Mucosa of rectum (tissue), 2 donors: ENCODE measurements around the gene STYXL2.

Experiments used
- H3K27ac ChIP-seq, 2 donors: one replicate each; pipeline ENCODE4 v1.7.0; 2013; ENCODE audit warnings: inconsistent platforms in 2 of 2, low read depth in 2 of 2, low read length in 2 of 2
- H3K27me3 ChIP-seq, 2 donors: one replicate each; pipeline ENCODE4 v1.7.0; 2013; ENCODE audit warnings: low read length in 2 of 2; ENCODE audit not compliant: control insufficient read depth in 2 of 2, insufficient read depth in 2 of 2
- H3K36me3 ChIP-seq, 2 donors: one replicate each; pipeline ENCODE4 v1.7.0; 2013; ENCODE audit warnings: low read length in 2 of 2; ENCODE audit not compliant: control insufficient read depth in 2 of 2, insufficient read depth in 2 of 2
- H3K4me1 ChIP-seq, 2 donors: one replicate each; pipeline ENCODE4 v1.7.0; 2013; ENCODE audit warnings: low read length in 2 of 2, mild to moderate bottlenecking in 1 of 2; ENCODE audit not compliant: control insufficient read depth in 2 of 2, insufficient read depth in 2 of 2
- H3K4me3 ChIP-seq, 2 donors: one replicate each; pipeline ENCODE4 v1.7.0; 2013; ENCODE audit warnings: low read length in 2 of 2
- H3K9ac ChIP-seq, 2 donors: one replicate each; pipeline ENCODE4 v1.7.0; 2013; ENCODE audit warnings: low read length in 2 of 2, low read depth in 1 of 2, mild to moderate bottlenecking in 1 of 2
- H3K9me3 ChIP-seq, 2 donors: one replicate each; pipeline ENCODE4 v1.7.0; 2013; ENCODE audit warnings: low read length in 2 of 2; ENCODE audit not compliant: control insufficient read depth in 2 of 2
- donor health status: healthy.
- donor health status: Normal muscosa, but diverticular disease.

The STYXL2 gene

DNA sequence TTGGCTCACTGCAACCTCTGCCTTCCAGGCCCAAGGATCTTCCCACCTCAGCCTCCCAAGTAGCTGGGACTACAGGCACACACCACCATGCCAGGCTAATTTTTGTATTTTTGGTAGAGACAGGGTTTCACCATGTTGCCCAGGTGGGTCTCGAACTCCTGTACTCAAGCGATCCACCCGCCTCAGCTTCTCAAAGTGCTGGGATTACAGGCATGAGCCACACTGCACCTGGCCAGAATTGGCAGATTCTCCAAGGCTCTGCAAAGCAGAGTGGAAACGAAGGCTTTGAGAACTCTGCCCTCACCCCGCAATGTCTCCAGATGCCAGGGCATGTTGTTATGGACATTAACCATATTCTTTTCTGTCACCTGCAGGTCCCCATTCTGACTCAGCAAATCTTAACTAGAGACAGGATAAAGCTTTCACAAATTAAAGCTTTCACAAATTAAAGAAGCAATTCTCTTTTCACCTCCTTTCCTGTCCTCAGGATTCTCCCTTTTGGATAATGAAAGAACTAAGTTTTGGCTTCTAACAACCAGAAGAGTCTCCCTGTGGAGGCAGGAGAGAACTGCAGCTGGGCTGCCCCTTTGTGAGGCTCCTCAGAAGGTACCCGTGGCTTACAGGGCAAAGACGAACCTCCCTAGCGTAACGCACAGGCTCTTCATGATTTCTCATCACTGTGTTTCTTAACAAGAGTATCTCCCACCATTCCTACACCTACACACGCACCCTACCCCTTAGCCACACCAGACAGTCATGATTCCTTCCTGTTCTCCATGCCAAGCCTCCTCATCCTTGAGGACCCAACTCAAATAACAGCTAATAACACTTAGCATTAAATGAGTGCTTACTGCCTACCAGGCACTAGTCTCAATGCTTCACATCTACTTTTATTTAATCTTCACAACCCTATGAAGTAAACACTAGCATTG lies 33.5 kb upstream of the STYXL2 start:
- Histone ChIP-seq H3K27ac (no peak overlapping the region), H3K27me3 (no peaks in the 10 kb centered on the region), H3K9me3 (no peaks in the 10 kb centered on the region), H3K9ac (no peak overlapping the region), H3K4me3 (no peak overlapping the region), H3K36me3 (peaks cover 33 to 61% of the 10 kb centered on the region in 2 donors), H3K4me1 (peaks cover 5 to 9% of the 10 kb centered on the region in 2 donors)

DNA sequence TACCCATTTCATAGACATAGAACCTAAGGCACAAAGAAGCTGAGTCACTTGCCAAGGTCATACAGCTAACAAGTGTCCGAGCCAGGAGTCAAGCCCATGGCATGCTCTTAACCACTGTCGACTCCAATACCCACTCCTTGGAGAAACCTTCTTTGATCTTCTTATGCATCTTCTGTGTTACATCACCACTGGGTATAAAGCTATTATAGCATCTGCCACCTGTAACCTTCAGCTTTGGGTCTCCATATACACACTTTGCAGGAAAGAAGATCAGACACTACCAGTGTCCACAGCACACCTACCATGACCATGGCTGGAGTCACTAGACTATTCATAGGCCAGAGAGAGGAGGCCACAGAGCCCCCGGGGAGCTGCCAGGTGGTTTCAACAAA lies 32.8 kb upstream of the STYXL2 start:
- no peak overlapping the region for H3K27ac ChIP-seq
- no peaks in the 10 kb centered on the region for H3K9me3 ChIP-seq
- H3K9ac ChIP-seq = no peak overlapping the region
- peaks cover 10 to 14% of the 10 kb centered on the region in 2 donors for H3K4me1 ChIP-seq
- no peaks in the 10 kb centered on the region for H3K27me3 ChIP-seq
- peaks cover 30 to 58% of the 10 kb centered on the region in 2 donors for H3K36me3 ChIP-seq
- H3K4me3 ChIP-seq = no peak overlapping the region

DNA sequence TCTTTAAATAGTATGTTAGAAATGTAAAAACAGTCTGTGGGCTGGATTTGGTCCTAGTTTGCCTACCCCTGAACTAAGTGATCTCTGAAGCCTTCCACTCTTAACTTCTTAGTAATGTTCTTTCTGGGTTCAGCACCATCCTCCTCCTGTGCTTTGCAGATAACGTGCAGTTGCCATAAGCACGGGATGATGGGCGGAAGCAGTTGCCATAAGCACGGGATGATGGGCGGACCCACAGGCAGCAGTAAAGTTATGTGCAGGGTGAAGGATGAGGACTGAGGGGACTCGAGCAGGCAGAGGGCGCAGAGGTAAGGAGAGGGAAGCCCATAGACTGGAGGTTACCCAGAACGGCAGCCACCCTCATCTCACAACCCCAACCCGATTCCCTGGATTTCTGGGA lies 29.3 kb upstream of the STYXL2 start:
- H3K9ac ChIP-seq = no peak overlapping the region

DNA sequence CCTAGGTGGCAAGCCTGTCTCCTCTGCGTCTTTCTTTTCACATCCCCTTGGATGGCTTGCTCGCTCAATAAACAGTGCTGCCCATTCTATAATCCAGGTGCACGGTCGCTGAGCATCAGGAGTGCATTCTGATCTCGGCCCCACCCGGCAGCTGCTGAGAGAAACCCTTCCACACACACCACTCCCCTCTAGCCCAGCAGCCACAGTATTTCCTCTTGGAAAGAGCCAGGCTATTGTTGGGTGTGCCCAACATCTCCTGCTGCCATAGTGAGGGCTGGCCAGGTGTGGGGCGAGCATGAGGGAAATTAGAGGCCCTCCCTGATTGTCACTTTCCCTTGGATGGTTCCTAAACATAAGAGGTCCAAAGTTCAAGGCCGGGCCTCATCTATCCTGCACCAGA lies 28.4 kb upstream of the STYXL2 start:
- no peaks in the 10 kb centered on the region for H3K9me3 ChIP-seq
- peak overlapping the region in 1 of 2 donors; percentile 26 for H3K4me3 ChIP-seq
- no peaks in the 10 kb centered on the region for H3K27me3 ChIP-seq
- peak overlapping the region; percentile 19 to 28 for H3K9ac ChIP-seq
- peaks cover 39 to 48% of the 10 kb centered on the region in 2 donors for H3K36me3 ChIP-seq
- H3K27ac ChIP-seq = peak overlapping the region; percentile 78 to 81
- peaks cover 15 to 20% of the 10 kb centered on the region in 2 donors for H3K4me1 ChIP-seq

More for the DNA sequence above, 29.3 kb upstream of the STYXL2 start:
- H3K36me3 ChIP-seq = peaks cover 30 to 46% of the 10 kb centered on the region in 2 donors
- H3K9me3 ChIP-seq = no peaks in the 10 kb centered on the region
- no peaks in the 10 kb centered on the region for H3K27me3 ChIP-seq
- peaks cover 15 to 20% of the 10 kb centered on the region in 2 donors for H3K4me1 ChIP-seq
- H3K4me3 ChIP-seq = no peak overlapping the region
- H3K27ac ChIP-seq = peak overlapping the region in 1 of 2 donors; percentile 72

DNA sequence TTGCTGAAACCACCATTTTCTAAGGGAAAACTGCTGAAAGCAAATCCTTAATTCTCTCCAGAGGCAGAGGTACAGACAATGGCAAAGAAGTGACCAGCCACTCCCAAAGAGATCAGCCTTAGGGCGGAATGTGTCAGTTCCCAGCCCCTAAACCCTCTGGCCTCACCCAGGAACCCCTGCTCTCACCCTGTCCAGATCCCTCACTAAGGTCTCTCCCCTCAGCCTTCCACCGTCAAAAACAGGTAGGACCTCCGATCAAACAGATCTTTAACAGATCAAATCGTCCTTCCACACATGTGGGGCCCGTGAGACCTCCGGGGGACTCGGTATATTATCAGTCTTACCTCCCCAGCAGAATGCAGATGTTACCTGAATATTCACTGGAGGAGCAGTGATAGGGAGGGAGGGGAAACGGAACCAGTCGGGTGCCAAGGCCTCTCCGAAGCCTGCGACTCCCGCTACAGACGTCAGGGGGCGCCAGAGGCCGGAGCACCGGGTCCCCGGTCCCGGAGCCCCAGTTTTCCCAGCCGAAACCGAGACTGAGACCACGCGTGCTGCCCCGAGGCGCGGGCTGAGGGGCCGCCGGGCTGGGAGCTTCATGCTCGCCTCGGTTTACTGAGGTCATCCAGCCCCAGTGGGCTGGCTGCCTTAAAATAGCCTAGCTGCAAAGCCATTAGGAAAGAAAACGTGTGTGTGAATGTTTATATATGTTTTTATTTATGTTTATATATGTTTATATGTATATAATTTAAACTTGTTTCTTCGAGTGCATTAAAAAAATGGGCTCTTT lies 27.3 kb upstream of the STYXL2 start:
- Histone ChIP-seq H3K9ac (peak overlapping the region; percentile 6 to 34), H3K4me1 (peaks cover 15 to 20% of the 10 kb centered on the region in 2 donors), H3K27ac (peak overlapping the region; percentile 78 to 81), H3K9me3 (no peaks in the 10 kb centered on the region), H3K27me3 (no peaks in the 10 kb centered on the region), H3K36me3 (peaks cover 44 to 50% of the 10 kb centered on the region in 2 donors), H3K4me3 (no peak overlapping the region)

DNA sequence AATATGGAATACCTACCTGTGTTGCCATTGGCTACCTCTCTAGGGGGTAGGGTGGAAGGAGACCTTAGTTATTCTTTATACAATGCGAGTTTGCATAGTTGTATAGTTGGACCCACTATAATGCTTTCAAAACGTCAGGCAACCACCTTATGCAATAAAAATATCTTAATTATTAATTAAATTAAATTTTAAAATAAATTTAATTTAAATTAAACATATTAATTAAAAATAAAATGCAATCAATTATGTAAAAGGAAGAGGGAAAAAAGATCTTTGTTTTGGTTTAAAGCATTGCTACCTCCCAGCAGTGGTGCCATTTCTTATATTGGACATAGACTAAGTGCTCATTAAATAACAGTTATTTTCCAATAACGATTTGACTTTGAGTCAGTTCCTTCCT lies 26.0 kb upstream of the STYXL2 start:
- peaks cover 42 to 52% of the 10 kb centered on the region in 2 donors for H3K36me3 ChIP-seq
- no peak overlapping the region for H3K27ac ChIP-seq
- H3K9ac ChIP-seq = no peak overlapping the region
- no peak overlapping the region for H3K4me3 ChIP-seq
- no peaks in the 10 kb centered on the region for H3K27me3 ChIP-seq
- H3K9me3 ChIP-seq = no peaks in the 10 kb centered on the region
- H3K4me1 ChIP-seq = peaks cover 15 to 20% of the 10 kb centered on the region in 2 donors

DNA sequence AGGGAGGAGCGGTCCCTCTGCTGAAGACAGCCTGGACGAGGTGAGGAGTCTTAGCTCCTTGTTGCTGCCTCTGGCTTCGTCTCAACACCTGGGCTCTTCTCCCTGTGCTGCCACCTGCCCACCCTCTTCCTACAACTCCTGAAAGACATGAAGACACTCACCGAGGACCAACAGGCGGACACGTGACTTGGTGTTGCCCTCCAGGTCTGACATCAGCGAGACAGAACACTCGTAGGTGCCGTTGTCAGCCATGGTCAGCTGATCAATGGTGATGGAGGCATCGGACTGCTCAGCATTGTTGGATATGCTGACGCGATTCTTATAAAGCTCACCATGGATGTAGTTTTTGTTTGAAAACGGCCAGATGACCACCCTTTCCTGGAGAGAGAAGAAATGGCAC lies 25.1 kb upstream of the STYXL2 start:
- H3K4me1 ChIP-seq = peaks cover 15 to 20% of the 10 kb centered on the region in 2 donors
- no peaks in the 10 kb centered on the region for H3K27me3 ChIP-seq
- peaks cover 45 to 55% of the 10 kb centered on the region in 2 donors for H3K36me3 ChIP-seq
- H3K27ac ChIP-seq = no peak overlapping the region
- no peak overlapping the region for H3K4me3 ChIP-seq
- H3K9me3 ChIP-seq = no peaks in the 10 kb centered on the region
- no peak overlapping the region for H3K9ac ChIP-seq

DNA sequence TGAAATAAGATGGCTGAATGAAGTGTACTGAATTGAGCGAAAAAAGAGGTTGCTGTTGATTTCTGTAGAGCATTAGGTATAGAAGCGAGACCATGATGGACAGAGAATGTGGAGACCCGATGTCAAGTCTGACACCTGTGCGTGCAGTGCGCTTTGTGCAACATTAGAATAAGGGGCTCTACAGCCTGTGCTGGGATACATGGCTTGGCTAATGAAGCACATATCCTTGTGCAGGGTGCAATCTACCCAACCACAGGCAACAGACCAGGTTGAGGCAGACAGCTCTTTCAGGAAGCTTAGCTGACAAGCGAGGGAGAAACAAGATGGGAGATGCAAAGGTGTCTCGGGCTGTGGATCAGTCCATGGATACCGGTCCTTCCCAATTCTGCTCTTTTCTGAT lies 22.6 kb upstream of the STYXL2 start:
- Histone ChIP-seq H3K27me3 (no peaks in the 10 kb centered on the region), H3K9ac (no peak overlapping the region), H3K36me3 (peaks cover 58% of the 10 kb centered on the region in 2 donors), H3K27ac (no peak overlapping the region), H3K4me1 (peaks cover 3 to 4% of the 10 kb centered on the region in 2 donors), H3K9me3 (no peaks in the 10 kb centered on the region), H3K4me3 (no peak overlapping the region)

DNA sequence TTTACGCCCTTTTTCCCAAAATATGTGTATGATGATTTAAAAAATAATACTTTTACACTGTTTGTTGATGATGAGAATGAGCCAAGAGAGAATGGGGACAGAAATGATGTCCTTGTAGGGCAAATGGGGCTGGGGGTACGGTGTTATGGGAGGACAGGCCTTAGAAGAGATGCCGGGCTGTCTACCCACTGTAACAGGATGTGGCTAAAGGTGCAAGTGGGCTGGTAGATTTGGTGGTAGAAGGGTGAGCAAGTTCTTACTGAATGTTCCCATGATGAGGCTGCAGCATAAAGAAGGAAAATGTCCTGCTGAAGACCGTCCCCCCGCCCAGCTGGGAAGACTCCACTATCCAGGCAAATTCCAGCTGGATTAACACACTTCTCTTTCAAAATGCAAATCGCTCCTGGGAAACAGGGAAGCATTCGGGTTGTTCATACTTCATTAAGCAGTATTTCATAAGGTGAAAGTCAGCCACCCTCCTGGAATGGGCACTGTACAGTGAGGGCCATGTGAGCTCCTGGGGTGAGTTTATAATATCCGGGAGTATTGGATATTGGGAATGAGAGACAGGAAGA lies 17.7 kb upstream of the STYXL2 start:
- H3K36me3 ChIP-seq = peaks cover 33 to 56% of the 10 kb centered on the region in 2 donors
- H3K27ac ChIP-seq = no peak overlapping the region
- no peak overlapping the region for H3K4me3 ChIP-seq
- H3K9ac ChIP-seq = no peak overlapping the region
- no peaks in the 10 kb centered on the region for H3K27me3 ChIP-seq
- peaks cover 7 to 18% of the 10 kb centered on the region in 2 donors for H3K4me1 ChIP-seq
- no peaks in the 10 kb centered on the region for H3K9me3 ChIP-seq
